HEK293 (cell line): ENCODE results near the gene C12orf57.

Experiments
- CTCF ChIA-PET: fragments of 350-600 bp; formaldehyde crosslinking; extraction: SDS; loops from one replicate; lab custom pipeline; 2021; ENCODE audit warnings: antibody characterized with exemption; lab: Yijun Ruan, JAX
- POLR2A ChIA-PET: fragments of 300-600 bp; formaldehyde crosslinking; extraction: SDS; loops from one replicate; lab custom pipeline; 2020; ENCODE audit warnings: antibody characterized with exemption, inconsistent platforms; lab: Yijun Ruan, JAX
- H3K27ac ChIP-seq: fragments of 200-500 bp; sonication (Bioruptor generic); 2 replicates; pipeline ENCODE4 v1.5.1; 2014; ENCODE audit warnings: low read depth, low read length, control low read depth, inconsistent platforms; ENCODE audit errors: extremely low read depth
- H3K36me3 ChIP-seq, 2 experiments: fragments of 200-500 bp in 1 of 2; sonication (Bioruptor generic) in 1 of 2; 1 replicate in 1 of 2; 2 replicates in 1 of 2; pipeline ENCODE4 v1.5.1; 2014 to 2017; ENCODE audit warnings: inconsistent platforms in 2 of 2, low read length in 2 of 2; ENCODE audit not compliant: control insufficient read depth in 2 of 2, insufficient read depth in 1 of 2
- H3K4me1 ChIP-seq: fragments of 200-500 bp; sonication (Bioruptor generic); 2 replicates; pipeline ENCODE4 v1.5.1; 2014; ENCODE audit warnings: mild to moderate bottlenecking, low read length, inconsistent platforms; ENCODE audit not compliant: control insufficient read depth, insufficient read depth
- H3K4me3 ChIP-seq: 2 replicates; pipeline ENCODE4 v1.5.1; 2011; ENCODE audit warnings: low read depth, mild to moderate bottlenecking, control low read depth, low read length, moderate library complexity
- H3K9me3 ChIP-seq: fragments of 200-500 bp; sonication (Bioruptor generic); 2 replicates; pipeline ENCODE4 v1.5.1; 2014; ENCODE audit warnings: low read depth, low read length, inconsistent platforms; ENCODE audit not compliant: control insufficient read depth, insufficient read depth
- HIC1 ChIP-seq: fragments of 450-650 bp; formaldehyde crosslinking; IDR thresholded peaks from 2 replicates; pipeline ENCODE4 v1.5.1; 2016; ENCODE audit warnings: missing biosample characterization, missing genetic modification characterization
- KLF8 ChIP-seq: fragments of 450-650 bp; formaldehyde crosslinking; IDR thresholded peaks from 2 replicates; pipeline ENCODE4 v1.5.1; 2016; ENCODE audit warnings: missing biosample characterization, missing genetic modification characterization
- KLF9 ChIP-seq: fragments of 450-650 bp; formaldehyde crosslinking; IDR thresholded peaks from 2 replicates; pipeline ENCODE4 v1.5.1; 2016; ENCODE audit warnings: missing biosample characterization, missing genetic modification characterization, low read depth
- MYNN ChIP-seq: fragments of 450-650 bp; formaldehyde crosslinking; IDR thresholded peaks from 2 replicates; pipeline ENCODE4 v1.5.1; 2016; ENCODE audit warnings: missing biosample characterization, missing genetic modification characterization, borderline replicate concordance
- PBX3 ChIP-seq: sonication (generic); formaldehyde crosslinking; IDR thresholded peaks from 2 replicates; pipeline ENCODE4 v1.8.1; 2022; ENCODE audit warnings: mild to moderate bottlenecking, moderate library complexity, missing genetic modification reagents
- PRDM1 ChIP-seq: fragments of 450-650 bp; formaldehyde crosslinking; IDR thresholded peaks from 2 replicates; pipeline ENCODE4; 2016; ENCODE audit warnings: missing biosample characterization, missing genetic modification characterization
- PRDM10 ChIP-seq: fragments of 450-650 bp; formaldehyde crosslinking; IDR thresholded peaks from 2 replicates; pipeline ENCODE4 v1.5.1; 2016; ENCODE audit warnings: missing biosample characterization, missing genetic modification characterization
- ZBTB11 ChIP-seq: fragments of 450-650 bp; formaldehyde crosslinking; conservative IDR thresholded peaks from 2 replicates; pipeline ENCODE4 v1.5.1; 2016; ENCODE audit warnings: low read depth, missing biosample characterization, missing genetic modification characterization
- ZBTB26 ChIP-seq: fragments of 450-650 bp; formaldehyde crosslinking; optimal IDR thresholded peaks from 2 replicates; pipeline ENCODE3; 2016; ENCODE audit warnings: missing biosample characterization, mild to moderate bottlenecking, missing genetic modification characterization
- ZEB2 ChIP-seq: fragments of 450-650 bp; formaldehyde crosslinking; IDR thresholded peaks from 2 replicates; pipeline ENCODE4 v1.5.1; 2016; ENCODE audit warnings: missing biosample characterization, missing genetic modification characterization
- ZIC2 ChIP-seq: fragments of 450-650 bp; formaldehyde crosslinking; IDR thresholded peaks from 2 replicates; pipeline ENCODE4 v1.5.1; 2016; ENCODE audit warnings: missing biosample characterization, missing genetic modification characterization
- ZNF133 ChIP-seq: fragments of 450-650 bp; formaldehyde crosslinking; IDR thresholded peaks from 2 replicates; pipeline ENCODE4 v1.5.1; 2016; ENCODE audit warnings: missing biosample characterization, missing genetic modification characterization
- ZNF138 ChIP-seq: fragments of 450-650 bp; formaldehyde crosslinking; IDR thresholded peaks from 2 replicates; pipeline ENCODE4 v1.5.1; 2016; ENCODE audit warnings: missing biosample characterization, missing genetic modification characterization, borderline replicate concordance
- ZNF19 ChIP-seq: fragments of 450-650 bp; formaldehyde crosslinking; IDR thresholded peaks from 2 replicates; pipeline ENCODE4; 2016; ENCODE audit warnings: missing biosample characterization, missing genetic modification characterization, low read depth
- ZNF341 ChIP-seq: fragments of 450-650 bp; formaldehyde crosslinking; IDR thresholded peaks from 2 replicates; pipeline ENCODE4; 2016; ENCODE audit warnings: low read depth, missing biosample characterization, missing genetic modification characterization
- ZNF366 ChIP-seq: fragments of 450-650 bp; formaldehyde crosslinking; conservative IDR thresholded peaks from 2 replicates; pipeline ENCODE4 v1.5.1; 2016; ENCODE audit warnings: missing biosample characterization, missing genetic modification characterization
- ZNF37A ChIP-seq: fragments of 450-650 bp; IDR thresholded peaks from 2 replicates; pipeline ENCODE4 v1.5.1; 2018; ENCODE audit warnings: missing biosample characterization, missing genetic modification characterization
- ZNF394 ChIP-seq: fragments of 450-650 bp; formaldehyde crosslinking; IDR thresholded peaks from 2 replicates; pipeline ENCODE4 v1.5.1; 2016; ENCODE audit warnings: missing biosample characterization, missing genetic modification characterization, mild to moderate bottlenecking, moderate library complexity, borderline replicate concordance
- ZNF530 ChIP-seq: fragments of 450-650 bp; formaldehyde crosslinking; IDR thresholded peaks from 2 replicates; pipeline ENCODE4 v1.5.1; 2016; ENCODE audit warnings: low read depth, missing biosample characterization, missing genetic modification characterization
- ZNF610 ChIP-seq: fragments of 450-650 bp; formaldehyde crosslinking; IDR thresholded peaks from 2 replicates; pipeline ENCODE4 v1.5.1; 2016; ENCODE audit warnings: missing biosample characterization, missing genetic modification characterization, borderline replicate concordance

Gene C12orf57

GRCh38 chr12:6925239-6925539 is 18.6 kb upstream of the C12orf57 start:
- POLR2A ChIA-PET = interaction anchor here (0.7 to 6.2 kb wide), 15 partner anchors 8 to 1011 kb away, joined by 3 to 99 read pairs (median 9); partner anchors contain the start of genes C12orf57, ENO2, RNU7-1 and SPSB2
- Histone ChIP-seq H3K4me1 (peaks cover 28% of the 10 kb centered on the region), H3K27ac (peak overlapping the region; percentile 80)

GRCh38 chr12:6925540-6926279 is 18.1 kb upstream of the C12orf57 start:
- peaks cover 9 to 37% of the 10 kb centered on the region in 2 experiments for H3K36me3 ChIP-seq
- H3K4me1 ChIP-seq = peaks cover 28% of the 10 kb centered on the region
- H3K9me3 ChIP-seq = no peaks in the 10 kb centered on the region
- peak overlapping the region; percentile 9 for H3K4me3 ChIP-seq
- POLR2A ChIA-PET = interaction anchor here (0.7 to 6.2 kb wide), 16 partner anchors 9 to 1011 kb away, joined by 3 to 99 read pairs (median 8); partner anchors contain the start of genes C12orf57, ENO2, MLF2 and RNU7-1
- CTCF ChIA-PET = interaction anchor here (0.7 to 6.1 kb wide), 21 partner anchors 8 to 237 kb away, joined by 3 to 53 read pairs (median 8); partner anchors contain the start of genes C12orf57, LRRC23, MLF2 and RNU7-1
- H3K27ac ChIP-seq = peak overlapping the region; percentile 80
- no peak for TF ChIP-seq ZNF37A (tag by site-specific recombination)
- TF ChIP-seq ZNF530 = no peak
- TF ChIP-seq ZNF133 (tag by site-specific recombination) = no peak
- peak; percentile 42; the same call in 1 of the 2 replicates for TF ChIP-seq PRDM10 (tag by site-specific recombination)
- TF ChIP-seq MYNN (tag by site-specific recombination) = no peak
- TF ChIP-seq PBX3 = no peak
- no peak for TF ChIP-seq ZNF138 (tag by site-specific recombination)
- TF ChIP-seq ZBTB11 (tag by site-specific recombination) = peak; percentile 44
- peak; percentile 31; the same call in 1 of the 2 replicates for TF ChIP-seq KLF9 (tag by site-specific recombination)
- TF ChIP-seq ZBTB26 = peak; percentile 32
- TF ChIP-seq ZEB2 (tag by site-specific recombination) = peak; percentile 44; the same call in 1 of the 2 replicates
- no peak for TF ChIP-seq ZNF610 (tag by site-specific recombination)
- TF ChIP-seq KLF8 (tag by site-specific recombination) = peak; percentile 92
- TF ChIP-seq ZNF19 (tag by site-specific recombination) = no peak
- peak; percentile 67; the same call in 1 of the 2 replicates for TF ChIP-seq ZNF394 (tag by site-specific recombination)

More at GRCh38 chr12:6925239-6925539, 18.6 kb upstream of the C12orf57 start:
- CTCF ChIA-PET = interaction anchor here (0.7 to 6.1 kb wide), 21 partner anchors 8 to 238 kb away, joined by 3 to 53 read pairs (median 8); partner anchors contain the start of genes C12orf57, LRRC23, MLF2 and RNU7-1
- TF ChIP-seq ZNF341 (no peak), ZNF366 (tag by site-specific recombination) (peak; percentile 34; the same call in 1 of the 2 replicates), PRDM1 (tag by site-specific recombination) (peak; percentile 54; the same call in 1 of the 2 replicates), ZIC2 (tag by site-specific recombination) (0 out of 2 replicates have a peak, but pooled peaks have one; percentile 23), HIC1 (peak; percentile 73; the same call in 1 of the 2 replicates)
- Histone ChIP-seq H3K4me3 (no peak overlapping the region), H3K9me3 (no peaks in the 10 kb centered on the region), H3K36me3 (peaks cover 14 to 39% of the 10 kb centered on the region in 2 experiments)
